Measurements from ENCODE around the gene RAI14.

DNA sequence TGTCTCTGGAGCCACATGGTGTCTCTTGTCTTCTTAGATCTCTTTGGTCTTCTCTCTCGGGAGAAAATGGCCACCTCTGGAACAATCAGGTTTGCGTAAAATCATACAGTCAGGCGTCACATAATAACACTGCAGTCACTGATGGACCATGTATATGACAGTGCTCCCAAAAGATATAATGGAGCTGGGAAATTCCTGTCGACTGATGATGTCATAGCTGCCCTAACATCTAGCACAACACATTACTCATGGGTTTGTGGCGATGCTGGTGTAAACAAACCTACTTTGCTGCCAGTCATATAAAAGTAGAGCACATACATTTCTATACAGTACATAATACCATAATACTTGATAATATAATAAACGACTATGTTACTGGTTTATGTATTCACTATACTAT is 30.1 kb upstream of the RAI14 start:
- TF ChIP-seq FOXM1 (IDR thresholded peaks at IDR 0.05; ENCODE audit: borderline replicate concordance) (no peak), CTBP1 (IDR thresholded peaks at IDR 0.05; ENCODE audit: borderline replicate concordance) (no peak), BHLHE40 (IDR thresholded peaks at IDR 0.05; ENCODE audit: borderline replicate concordance) (no peak)

Measured in HEK293T (cell line).